Liver (tissue), 9 donors: Measurements from ENCODE around the gene PHLPP1. TPM values are rescaled to one million over a fixed set of nuclear protein-coding genes. Genes with fewer than 3 reads are reported as not detected.

Experiments used
- DNase-seq: peaks from one replicate; pipeline ENCODE4 v3.0.0-alpha.2; 2017; ENCODE audit warnings: low spot score
- H3K27ac ChIP-seq, 2 donors: one replicate each; pipeline ENCODE4 v1.7.0; 2013; ENCODE audit warnings: inconsistent platforms in 2 of 2, low read length in 2 of 2, control low read depth in 1 of 2, low read depth in 1 of 2, mild to moderate bottlenecking in 1 of 2
- H3K27me3 ChIP-seq, 4 donors: one replicate each; pipeline versions ENCODE4 v1.6.1 to v1.7.0; 2013; ENCODE audit warnings: low read length in 3 of 4, inconsistent platforms in 1 of 4, mild to moderate bottlenecking in 1 of 4, moderate library complexity in 1 of 4; ENCODE audit not compliant: control insufficient read depth in 4 of 4, insufficient read depth in 4 of 4
- H3K36me3 ChIP-seq, 4 donors: one replicate each; pipeline versions ENCODE4 v1.6.1 to v1.7.0; 2013; ENCODE audit warnings: low read length in 3 of 4, mild to moderate bottlenecking in 3 of 4, low read depth in 1 of 4, moderate library complexity in 1 of 4; ENCODE audit not compliant: control insufficient read depth in 4 of 4, insufficient read depth in 3 of 4
- H3K4me1 ChIP-seq, 4 donors: one replicate each; pipeline versions ENCODE4 v1.6.1 to v1.7.0; 2013; ENCODE audit warnings: low read length in 3 of 4, mild to moderate bottlenecking in 3 of 4, moderate library complexity in 1 of 4; ENCODE audit not compliant: control insufficient read depth in 4 of 4, insufficient read depth in 4 of 4
- H3K4me3 ChIP-seq, 3 donors: one replicate each; pipeline versions ENCODE4 v1.6.1 to v1.7.0; 2013; ENCODE audit warnings: low read length in 3 of 3, control low read depth in 1 of 3, low read depth in 1 of 3, mild to moderate bottlenecking in 1 of 3
- H3K9ac ChIP-seq, 2 donors: one replicate each; pipeline ENCODE4 v1.7.0; 2013; ENCODE audit warnings: low read length in 2 of 2, mild to moderate bottlenecking in 2 of 2, moderate library complexity in 2 of 2, control low read depth in 1 of 2, low read depth in 1 of 2
- H3K9me3 ChIP-seq, 4 donors: one replicate each; pipeline versions ENCODE4 v1.6.1 to v1.7.0; 2013; ENCODE audit warnings: low read length in 3 of 4; ENCODE audit not compliant: control insufficient read depth in 4 of 4
- EGR1 ChIP-seq, 2 donors: IDR thresholded peaks; 2 replicates each; pipeline ENCODE4 v1.6.1; 2016 to 2018; ENCODE audit warnings: antibody characterized with exemption in 2 of 2, low read depth in 2 of 2
- FOXA1 ChIP-seq: IDR thresholded peaks from 2 replicates; pipeline ENCODE4 v1.6.1; 2016; ENCODE audit warnings: antibody characterized with exemption
- FOXA2 ChIP-seq: IDR thresholded peaks from 2 replicates; pipeline ENCODE4 v1.6.1; 2016; ENCODE audit warnings: antibody characterized with exemption
- GABPA ChIP-seq, 2 donors: IDR thresholded peaks in 1 of 2; conservative IDR thresholded peaks in 1 of 2; 2 replicates each; pipeline ENCODE4 v1.6.1; 2016; ENCODE audit warnings: antibody characterized with exemption in 2 of 2, mild to moderate bottlenecking in 1 of 2, moderate library complexity in 1 of 2
- HNF4A ChIP-seq, 2 donors: conservative IDR thresholded peaks; 2 replicates each; pipeline ENCODE4 v1.6.1; 2016; ENCODE audit warnings: antibody characterized with exemption in 2 of 2, mild to moderate bottlenecking in 2 of 2
- HNF4G ChIP-seq: IDR thresholded peaks from 2 replicates; pipeline ENCODE4 v1.6.1; 2016; ENCODE audit warnings: antibody characterized with exemption
- JUND ChIP-seq, 2 donors: IDR thresholded peaks; 2 replicates each; pipeline ENCODE4 v1.6.1; 2016; ENCODE audit warnings: antibody characterized with exemption in 2 of 2
- NR2F2 ChIP-seq: IDR thresholded peaks from 2 replicates; pipeline ENCODE4 v1.6.1; 2016; ENCODE audit warnings: antibody characterized with exemption
- RAD21 ChIP-seq, 2 donors: IDR thresholded peaks; 2 replicates each; pipeline ENCODE4 v1.6.1; 2016; ENCODE audit warnings: antibody characterized with exemption in 2 of 2, mild to moderate bottlenecking in 2 of 2
- RXRA ChIP-seq, 2 donors: IDR thresholded peaks; 2 replicates each; pipeline ENCODE4 v1.6.1; 2017 to 2018; ENCODE audit warnings: antibody characterized with exemption in 2 of 2, mild to moderate bottlenecking in 1 of 2
- SP1 ChIP-seq: IDR thresholded peaks from 2 replicates; pipeline ENCODE4 v1.6.1; 2018; ENCODE audit warnings: antibody characterized with exemption, mild to moderate bottlenecking
- TAF1 ChIP-seq: conservative IDR thresholded peaks from 2 replicates; pipeline ENCODE4 v1.6.1; 2016; ENCODE audit warnings: antibody characterized with exemption, mild to moderate bottlenecking
- YY1 ChIP-seq: IDR thresholded peaks from 2 replicates; pipeline ENCODE4 v1.6.1; 2016; ENCODE audit warnings: antibody characterized with exemption, mild to moderate bottlenecking
- WGBS: extraction: QIAGEN DNeasy Blood & Tissue Kit; methylation state at CpG from one replicate; pipeline ENCODE4 v1.1.7; 2013; 5-methylcytosine and 5-hydroxymethylcytosine counted together
- polyA plus RNA-seq, 2 donors: library from polyadenylated mRNA; stranded (reverse) in 1 of 2; unstranded in 1 of 2; fragments of 200-250 nt in 1 of 2; fragments of >200 nt in 1 of 2; fragmentation: Nextera tagmentation in 1 of 2; extraction: Ambion mirVana in 1 of 2; gene quantifications; one replicate each; pipeline versions ENCODE4 v1.2.1 to v1.2.3, GENCODE V29; 2013 to 2015
- total RNA-seq, 2 donors: library from RNA; depleted of rRNA; stranded (reverse); fragments of >200 nt; gene quantifications; one replicate each; pipeline ENCODE4 v1.2.3, GENCODE V29; 2014
- TF ChIP-seq, protein P1 (sequence below): IDR thresholded peaks from 2 replicates; pipeline ENCODE4 v1.6.1; 2016; ENCODE audit warnings: antibody characterized with exemption
- TF ChIP-seq, protein P2 (sequence below): IDR thresholded peaks from 2 replicates; pipeline ENCODE4 v1.6.1; 2016; ENCODE audit warnings: antibody characterized with exemption
- TF ChIP-seq, protein P3 (sequence below): fragments of 150-350 bp; IDR thresholded peaks from 2 replicates; pipeline ENCODE4 v1.5.1; 2017; ENCODE audit warnings: improper control_type of control experiment, low read depth, low read length; ENCODE audit not compliant: missing input control
- TF ChIP-seq, protein P4 (sequence below): IDR thresholded peaks from 2 replicates; pipeline ENCODE4 v1.6.1; 2016; ENCODE audit warnings: antibody characterized with exemption, mild to moderate bottlenecking
- TF ChIP-seq, protein P5 (sequence below): IDR thresholded peaks from 2 replicates; pipeline ENCODE4 v1.6.1; 2016; ENCODE audit warnings: antibody characterized with exemption
- donor health status: healthy.
- donor health status: healthy.
- donor health status: healthy.
- donor health status: healthy.
- donor health status: healthy.

Gene PHLPP1
- total and polyA plus RNA-seq, 4 donors: 4.2 to 14.5 (median 8.6) TPM

DNA sequence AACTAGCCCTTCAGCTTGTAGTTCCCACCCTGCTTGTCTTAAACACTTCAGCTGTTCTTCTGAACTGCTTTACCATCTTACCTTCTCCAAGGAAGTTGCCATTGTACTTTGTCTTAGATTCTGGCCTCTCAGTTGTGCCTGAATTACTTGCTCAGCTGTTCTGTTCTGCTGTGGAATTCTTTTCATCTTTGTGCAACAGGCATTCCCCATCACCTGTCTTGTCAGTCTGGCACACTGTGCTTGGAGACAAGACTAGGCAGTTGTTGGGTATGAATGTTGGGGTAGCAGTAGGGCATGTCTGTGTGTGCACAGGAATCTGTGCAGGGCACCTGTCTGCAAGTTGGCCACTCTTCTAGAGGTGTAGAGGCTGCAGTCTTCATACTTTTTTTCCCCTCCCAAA is 38.7 kb downstream of the PHLPP1 start (continued):
- TF ChIP-seq YY1 (no peak), RAD21 (IDR thresholded peaks at IDR 0.05) (no peak), TAF1 (no peak), GABPA (IDR thresholded peaks at IDR 0.05 in 1 of 2, conservative IDR thresholded peaks at IDR 0.05 in 1 of 2) (no peak), NR2F2 (no peak), HNF4G (no peak)
- TF ChIP-seq, protein P1, sequence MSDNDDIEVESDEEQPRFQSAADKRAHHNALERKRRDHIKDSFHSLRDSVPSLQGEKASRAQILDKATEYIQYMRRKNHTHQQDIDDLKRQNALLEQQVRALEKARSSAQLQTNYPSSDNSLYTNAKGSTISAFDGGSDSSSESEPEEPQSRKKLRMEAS: no peak

DNA sequence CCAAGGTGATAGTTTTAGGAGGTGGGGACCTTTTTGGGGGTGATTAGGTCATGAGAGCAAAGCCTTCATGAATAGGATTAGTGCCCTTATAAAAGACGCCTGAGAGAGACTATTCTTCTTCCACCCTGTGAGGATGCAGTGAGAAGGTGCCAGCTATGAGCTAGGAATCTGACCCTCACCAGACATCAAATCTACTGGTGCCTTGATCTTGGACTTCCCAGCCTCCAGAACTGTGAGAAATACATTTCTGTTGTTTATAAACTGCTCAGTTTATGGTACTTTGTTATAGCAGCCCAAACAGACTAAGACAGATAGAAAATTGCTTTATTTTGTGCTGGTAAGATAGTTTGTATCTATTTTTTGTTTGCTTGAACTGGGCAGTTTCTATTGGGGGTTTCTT is 40.1 kb downstream of the PHLPP1 start:
- no peak overlapping the region for H3K27ac ChIP-seq
- no peaks in the 10 kb centered on the region for H3K9me3 ChIP-seq
- H3K4me1 ChIP-seq: peaks cover 2 to 17% (median 12%) of the 10 kb centered on the region in 4 donors
- no peaks in the 10 kb centered on the region for H3K36me3 ChIP-seq
- TF ChIP-seq EGR1 (IDR thresholded peaks at IDR 0.05; ENCODE audit: low read depth in 2 of 2) (no peak), RAD21 (IDR thresholded peaks at IDR 0.05) (no peak)
- TF ChIP-seq, protein P2, sequence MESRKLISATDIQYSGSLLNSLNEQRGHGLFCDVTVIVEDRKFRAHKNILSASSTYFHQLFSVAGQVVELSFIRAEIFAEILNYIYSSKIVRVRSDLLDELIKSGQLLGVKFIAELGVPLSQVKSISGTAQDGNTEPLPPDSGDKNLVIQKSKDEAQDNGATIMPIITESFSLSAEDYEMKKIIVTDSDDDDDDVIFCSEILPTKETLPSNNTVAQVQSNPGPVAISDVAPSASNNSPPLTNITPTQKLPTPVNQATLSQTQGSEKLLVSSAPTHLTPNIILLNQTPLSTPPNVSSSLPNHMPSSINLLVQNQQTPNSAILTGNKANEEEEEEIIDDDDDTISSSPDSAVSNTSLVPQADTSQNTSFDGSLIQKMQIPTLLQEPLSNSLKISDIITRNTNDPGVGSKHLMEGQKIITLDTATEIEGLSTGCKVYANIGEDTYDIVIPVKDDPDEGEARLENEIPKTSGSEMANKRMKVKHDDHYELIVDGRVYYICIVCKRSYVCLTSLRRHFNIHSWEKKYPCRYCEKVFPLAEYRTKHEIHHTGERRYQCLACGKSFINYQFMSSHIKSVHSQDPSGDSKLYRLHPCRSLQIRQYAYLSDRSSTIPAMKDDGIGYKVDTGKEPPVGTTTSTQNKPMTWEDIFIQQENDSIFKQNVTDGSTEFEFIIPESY: no peak
- H3K27me3 ChIP-seq: no peaks in the 10 kb centered on the region
- DNase-seq: no peak
- WGBS: 97% methylated on average over 1 of the region's 1 CpG
- H3K4me3 ChIP-seq: no peak overlapping the region
- H3K9ac ChIP-seq: no peak overlapping the region

DNA sequence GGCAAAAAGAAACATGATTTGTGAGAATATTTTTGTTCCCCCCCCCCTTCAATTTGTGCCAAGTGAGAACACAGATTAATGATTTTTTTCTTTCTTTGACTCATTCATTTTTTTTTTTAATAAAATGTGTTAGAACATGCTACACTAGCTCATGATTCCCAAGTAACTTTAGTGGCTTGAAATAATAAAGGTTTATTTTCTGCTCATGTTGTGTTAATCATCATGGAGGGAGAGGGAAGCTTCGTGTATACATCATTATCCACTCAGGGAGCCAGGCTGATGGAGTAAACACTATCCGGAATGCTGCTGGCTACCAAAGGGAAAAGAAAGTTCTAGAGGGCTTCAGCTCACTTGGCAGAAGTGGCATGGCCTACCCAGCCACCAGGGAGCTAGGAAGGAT is 40.6 kb downstream of the PHLPP1 start:
- Histone ChIP-seq H3K27me3 (no peaks in the 10 kb centered on the region), H3K9ac (no peak overlapping the region), H3K4me3 (no peak overlapping the region), H3K36me3 (no peaks in the 10 kb centered on the region), H3K9me3 (no peaks in the 10 kb centered on the region), H3K4me1 (peaks cover 2 to 17% (median 11%) of the 10 kb centered on the region in 4 donors), H3K27ac (no peak overlapping the region)
- TF ChIP-seq, protein P1: no peak
- TF ChIP-seq, protein P3, sequence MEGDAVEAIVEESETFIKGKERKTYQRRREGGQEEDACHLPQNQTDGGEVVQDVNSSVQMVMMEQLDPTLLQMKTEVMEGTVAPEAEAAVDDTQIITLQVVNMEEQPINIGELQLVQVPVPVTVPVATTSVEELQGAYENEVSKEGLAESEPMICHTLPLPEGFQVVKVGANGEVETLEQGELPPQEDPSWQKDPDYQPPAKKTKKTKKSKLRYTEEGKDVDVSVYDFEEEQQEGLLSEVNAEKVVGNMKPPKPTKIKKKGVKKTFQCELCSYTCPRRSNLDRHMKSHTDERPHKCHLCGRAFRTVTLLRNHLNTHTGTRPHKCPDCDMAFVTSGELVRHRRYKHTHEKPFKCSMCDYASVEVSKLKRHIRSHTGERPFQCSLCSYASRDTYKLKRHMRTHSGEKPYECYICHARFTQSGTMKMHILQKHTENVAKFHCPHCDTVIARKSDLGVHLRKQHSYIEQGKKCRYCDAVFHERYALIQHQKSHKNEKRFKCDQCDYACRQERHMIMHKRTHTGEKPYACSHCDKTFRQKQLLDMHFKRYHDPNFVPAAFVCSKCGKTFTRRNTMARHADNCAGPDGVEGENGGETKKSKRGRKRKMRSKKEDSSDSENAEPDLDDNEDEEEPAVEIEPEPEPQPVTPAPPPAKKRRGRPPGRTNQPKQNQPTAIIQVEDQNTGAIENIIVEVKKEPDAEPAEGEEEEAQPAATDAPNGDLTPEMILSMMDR: no peak
- TF ChIP-seq EGR1 (IDR thresholded peaks at IDR 0.05; ENCODE audit: low read depth in 2 of 2) (no peak), NR2F2 (no peak), HNF4G (no peak), GABPA (IDR thresholded peaks at IDR 0.05 in 1 of 2, conservative IDR thresholded peaks at IDR 0.05 in 1 of 2) (no peak), RAD21 (IDR thresholded peaks at IDR 0.05) (no peak), FOXA2 (no peak), RXRA (IDR thresholded peaks at IDR 0.05) (no peak), JUND (IDR thresholded peaks at IDR 0.05) (no peak), HNF4A (conservative IDR thresholded peaks at IDR 0.05) (no peak), SP1 (no peak), TAF1 (no peak), FOXA1 (no peak), YY1 (no peak)
- TF ChIP-seq, protein P4, sequence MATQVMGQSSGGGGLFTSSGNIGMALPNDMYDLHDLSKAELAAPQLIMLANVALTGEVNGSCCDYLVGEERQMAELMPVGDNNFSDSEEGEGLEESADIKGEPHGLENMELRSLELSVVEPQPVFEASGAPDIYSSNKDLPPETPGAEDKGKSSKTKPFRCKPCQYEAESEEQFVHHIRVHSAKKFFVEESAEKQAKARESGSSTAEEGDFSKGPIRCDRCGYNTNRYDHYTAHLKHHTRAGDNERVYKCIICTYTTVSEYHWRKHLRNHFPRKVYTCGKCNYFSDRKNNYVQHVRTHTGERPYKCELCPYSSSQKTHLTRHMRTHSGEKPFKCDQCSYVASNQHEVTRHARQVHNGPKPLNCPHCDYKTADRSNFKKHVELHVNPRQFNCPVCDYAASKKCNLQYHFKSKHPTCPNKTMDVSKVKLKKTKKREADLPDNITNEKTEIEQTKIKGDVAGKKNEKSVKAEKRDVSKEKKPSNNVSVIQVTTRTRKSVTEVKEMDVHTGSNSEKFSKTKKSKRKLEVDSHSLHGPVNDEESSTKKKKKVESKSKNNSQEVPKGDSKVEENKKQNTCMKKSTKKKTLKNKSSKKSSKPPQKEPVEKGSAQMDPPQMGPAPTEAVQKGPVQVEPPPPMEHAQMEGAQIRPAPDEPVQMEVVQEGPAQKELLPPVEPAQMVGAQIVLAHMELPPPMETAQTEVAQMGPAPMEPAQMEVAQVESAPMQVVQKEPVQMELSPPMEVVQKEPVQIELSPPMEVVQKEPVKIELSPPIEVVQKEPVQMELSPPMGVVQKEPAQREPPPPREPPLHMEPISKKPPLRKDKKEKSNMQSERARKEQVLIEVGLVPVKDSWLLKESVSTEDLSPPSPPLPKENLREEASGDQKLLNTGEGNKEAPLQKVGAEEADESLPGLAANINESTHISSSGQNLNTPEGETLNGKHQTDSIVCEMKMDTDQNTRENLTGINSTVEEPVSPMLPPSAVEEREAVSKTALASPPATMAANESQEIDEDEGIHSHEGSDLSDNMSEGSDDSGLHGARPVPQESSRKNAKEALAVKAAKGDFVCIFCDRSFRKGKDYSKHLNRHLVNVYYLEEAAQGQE: no peak
- TF ChIP-seq, protein P2: no peak
- TF ChIP-seq, protein P5, sequence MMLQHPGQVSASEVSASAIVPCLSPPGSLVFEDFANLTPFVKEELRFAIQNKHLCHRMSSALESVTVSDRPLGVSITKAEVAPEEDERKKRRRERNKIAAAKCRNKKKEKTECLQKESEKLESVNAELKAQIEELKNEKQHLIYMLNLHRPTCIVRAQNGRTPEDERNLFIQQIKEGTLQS: no peak
- 92% methylated on average over 2 of the region's 2 CpGs for WGBS
- DNase-seq: no peak
